Activated CD4-positive, alpha-beta T cell treated with anti-CD3 and anti-CD28 coated beads, Interleukin-2, amount 10 ng/mL, durations not matched to agents 7 days and 5 days (primary cell): ENCODE data around the gene WNT7B. TPM values are rescaled to one million over a fixed set of nuclear protein-coding genes. Genes with fewer than 3 reads are reported as not detected.

ENCODE experiments used
- CTCF ChIA-PET: fragments of 350-600 bp; sonication (Branson Sonifier 250); formaldehyde crosslinking; loops from one replicate; lab custom pipeline; 2021; ENCODE audit warnings: antibody characterized with exemption; lab: Charles Lee
- POLR2A ChIA-PET: fragments of 350-600 bp; sonication (Branson Sonifier 250); formaldehyde crosslinking; loops from one replicate; lab custom pipeline; 2021; ENCODE audit warnings: antibody characterized with exemption; lab: Charles Lee
- DNase-seq: peaks from one replicate; pipeline ENCODE4 v3.0.0-alpha.2; 2020
- H3K27ac Mint-ChIP-seq: one replicate; pipeline ENCODE4 v1.8.0; 2021; ENCODE audit warnings: mild to moderate bottlenecking, moderate library complexity, mixed read lengths
- H3K27me3 Mint-ChIP-seq: one replicate; pipeline ENCODE4 v1.8.0; 2021; ENCODE audit warnings: mixed read lengths
- H3K36me3 Mint-ChIP-seq: one replicate; pipeline ENCODE4 v1.8.0; 2021; ENCODE audit warnings: low read depth, mixed read lengths
- H3K4me1 Mint-ChIP-seq: one replicate; pipeline ENCODE4 v1.8.0; 2021; ENCODE audit warnings: mixed read lengths
- H3K4me3 Mint-ChIP-seq: one replicate; pipeline ENCODE4 v1.8.0; 2021; ENCODE audit warnings: mild to moderate bottlenecking, moderate library complexity, mixed read lengths
- H3K9me3 Mint-ChIP-seq: one replicate; pipeline ENCODE4 v1.8.0; 2021; ENCODE audit warnings: mixed read lengths
- total RNA-seq, 2 experiments: library from RNA; stranded (reverse); gene quantifications; one replicate each; pipeline ENCODE4 v1.2.3, GENCODE V29; 2021

WNT7B gene
- total RNA-seq, 2 experiments from 2014 or later: not detected

DNA sequence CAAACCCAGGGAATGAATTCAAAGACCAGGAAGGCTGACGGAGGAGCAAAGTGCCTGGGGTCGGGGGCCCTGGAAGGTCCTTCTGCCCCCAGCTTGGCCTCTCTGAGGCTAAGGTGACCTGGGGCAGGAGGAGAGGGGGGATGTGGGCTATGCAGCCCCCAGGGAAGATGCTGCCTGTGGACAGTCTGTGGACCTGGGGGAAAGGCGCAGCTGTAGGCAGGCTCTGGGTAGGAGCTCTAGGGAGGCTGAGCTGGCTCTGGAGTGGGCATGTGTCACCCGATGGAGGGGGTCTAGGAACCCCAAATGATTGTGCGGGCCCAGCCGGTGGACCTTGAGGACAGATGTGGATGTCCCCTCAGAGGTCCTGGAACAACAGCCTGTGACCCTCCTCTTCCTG, 42.8 kb downstream of the WNT7B start:
- POLR2A ChIA-PET: no interaction called here
- CTCF ChIA-PET: no interaction called here
- Mint-ChIP-seq H3K36me3 (no peaks in the 10 kb centered on the region), H3K4me3 (no peak overlapping the region), H3K27ac (no peak overlapping the region), H3K4me1 (no peaks in the 10 kb centered on the region), H3K9me3 (no peaks in the 10 kb centered on the region), H3K27me3 (peaks cover 3% of the 10 kb centered on the region)
- DNase-seq: no peak

DNA sequence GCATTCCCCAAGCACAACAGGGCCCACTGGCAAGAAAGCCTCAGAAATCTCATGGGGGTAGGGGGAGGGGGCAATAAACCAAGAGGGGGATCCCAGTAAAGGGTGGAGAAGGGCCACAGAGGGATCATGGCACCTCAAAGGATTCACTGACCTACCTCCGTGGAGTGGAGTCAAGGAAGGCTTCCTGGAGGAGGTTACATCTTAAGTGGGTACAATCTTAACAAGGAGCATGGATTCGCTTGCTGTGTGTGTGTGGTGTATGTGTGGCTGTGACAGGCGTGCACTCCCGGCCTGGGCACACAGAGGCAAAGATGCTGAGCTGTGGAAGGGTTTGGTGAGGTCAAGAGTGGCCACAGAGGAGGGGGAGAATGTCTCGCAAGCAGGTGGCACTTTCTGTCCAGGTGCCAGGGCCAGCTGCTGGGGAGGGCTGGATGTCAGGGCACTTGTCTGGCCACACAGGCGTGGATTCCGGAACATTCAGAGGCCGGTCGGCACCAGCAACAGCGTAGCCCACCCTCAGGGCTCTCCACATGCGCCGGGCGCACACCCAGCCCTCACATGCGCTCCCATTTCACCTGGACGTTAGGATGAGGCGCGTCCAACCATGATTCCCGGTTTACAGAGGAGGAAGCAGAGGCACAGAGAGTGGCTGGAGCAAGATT, 43.3 kb downstream of the WNT7B start:
- Mint-ChIP-seq H3K9me3 (no peaks in the 10 kb centered on the region), H3K4me3 (no peak overlapping the region), H3K36me3 (no peaks in the 10 kb centered on the region), H3K27me3 (peaks cover 3% of the 10 kb centered on the region), H3K4me1 (no peaks in the 10 kb centered on the region), H3K27ac (no peak overlapping the region)
- DNase-seq: no peak
- POLR2A ChIA-PET: no interaction called here
- CTCF ChIA-PET: no interaction called here

- H3K36me3 Mint-ChIP-seq: no peaks in the 10 kb centered on the region
- no peak overlapping the region for H3K4me3 Mint-ChIP-seq
- peaks cover 3% of the 10 kb centered on the region for H3K27me3 Mint-ChIP-seq
- H3K4me1 Mint-ChIP-seq: no peaks in the 10 kb centered on the region
- no peak for DNase-seq
- no peak overlapping the region for H3K27ac Mint-ChIP-seq
- ChIA-PET CTCF (no interaction called here), POLR2A (no interaction called here)
- no peaks in the 10 kb centered on the region for H3K9me3 Mint-ChIP-seq
Measured at GRCh38 chr22:45932071-45932470, 44.9 kb downstream of the WNT7B start.

DNA sequence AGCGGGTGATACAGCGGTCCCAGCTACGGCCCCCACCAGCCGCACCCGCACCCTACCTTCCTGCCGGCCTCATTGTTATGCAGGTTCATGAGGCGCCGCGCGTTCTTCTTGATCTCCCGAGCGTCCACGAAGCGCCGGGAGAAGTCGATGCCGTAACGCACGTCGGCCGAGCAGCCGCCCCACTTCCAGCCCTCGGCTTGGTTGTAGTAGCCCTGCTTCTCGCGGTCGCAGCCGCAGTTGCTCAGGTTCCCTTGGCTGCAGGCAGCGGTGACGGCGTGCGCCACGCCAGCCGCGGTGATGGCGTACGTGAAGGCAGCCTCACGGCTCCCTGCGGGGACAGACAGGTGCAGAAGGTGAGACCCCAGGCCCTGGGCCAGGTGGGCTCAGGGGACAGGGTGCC, 45.9 kb downstream of the WNT7B start:
- peaks cover 3% of the 10 kb centered on the region for H3K27me3 Mint-ChIP-seq
- H3K4me1 Mint-ChIP-seq: no peaks in the 10 kb centered on the region
- no peak overlapping the region for H3K27ac Mint-ChIP-seq
- ChIA-PET POLR2A (no interaction called here), CTCF (no interaction called here)
- no peak overlapping the region for H3K4me3 Mint-ChIP-seq
- H3K36me3 Mint-ChIP-seq: no peaks in the 10 kb centered on the region
- H3K9me3 Mint-ChIP-seq: no peaks in the 10 kb centered on the region
- no peak for DNase-seq

DNA sequence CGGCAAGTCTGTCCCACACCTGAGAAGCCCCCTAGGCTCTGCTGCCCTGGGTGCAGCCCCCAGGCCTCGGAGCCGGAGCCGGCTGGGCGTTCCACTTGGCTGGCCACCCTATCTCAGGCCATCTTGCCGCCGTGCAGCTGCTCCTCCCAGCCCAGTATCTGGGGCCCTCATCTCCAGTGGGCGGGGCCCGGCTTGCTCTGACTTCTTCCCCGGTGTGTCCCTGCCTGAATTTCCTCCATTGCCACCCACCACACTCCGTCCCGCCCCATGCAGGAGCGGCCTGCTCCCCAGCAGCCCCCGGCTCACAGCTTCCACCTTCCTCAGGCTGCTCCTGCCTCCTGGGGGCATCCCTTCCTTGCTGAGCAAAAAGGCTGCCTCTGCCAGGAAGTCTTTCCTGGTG, 46.6 kb downstream of the WNT7B start:
- POLR2A ChIA-PET: no interaction called here
- no peak overlapping the region for H3K4me3 Mint-ChIP-seq
- no peaks in the 10 kb centered on the region for H3K4me1 Mint-ChIP-seq
- no peaks in the 10 kb centered on the region for H3K9me3 Mint-ChIP-seq
- CTCF ChIA-PET: no interaction called here
- H3K36me3 Mint-ChIP-seq: no peaks in the 10 kb centered on the region
- DNase-seq: no peak
- no peak overlapping the region for H3K27ac Mint-ChIP-seq
- H3K27me3 Mint-ChIP-seq: peaks cover 1% of the 10 kb centered on the region

GRCh38 chr22:45929649-45930048, 47.3 kb downstream of the WNT7B start:
- no peaks in the 10 kb centered on the region for H3K9me3 Mint-ChIP-seq
- POLR2A ChIA-PET: no interaction called here
- no peaks in the 10 kb centered on the region for H3K27me3 Mint-ChIP-seq
- no peak overlapping the region for H3K4me3 Mint-ChIP-seq
- H3K36me3 Mint-ChIP-seq: no peaks in the 10 kb centered on the region
- CTCF ChIA-PET: no interaction called here
- H3K4me1 Mint-ChIP-seq: no peaks in the 10 kb centered on the region
- H3K27ac Mint-ChIP-seq: no peak overlapping the region
- DNase-seq: no peak

DNA sequence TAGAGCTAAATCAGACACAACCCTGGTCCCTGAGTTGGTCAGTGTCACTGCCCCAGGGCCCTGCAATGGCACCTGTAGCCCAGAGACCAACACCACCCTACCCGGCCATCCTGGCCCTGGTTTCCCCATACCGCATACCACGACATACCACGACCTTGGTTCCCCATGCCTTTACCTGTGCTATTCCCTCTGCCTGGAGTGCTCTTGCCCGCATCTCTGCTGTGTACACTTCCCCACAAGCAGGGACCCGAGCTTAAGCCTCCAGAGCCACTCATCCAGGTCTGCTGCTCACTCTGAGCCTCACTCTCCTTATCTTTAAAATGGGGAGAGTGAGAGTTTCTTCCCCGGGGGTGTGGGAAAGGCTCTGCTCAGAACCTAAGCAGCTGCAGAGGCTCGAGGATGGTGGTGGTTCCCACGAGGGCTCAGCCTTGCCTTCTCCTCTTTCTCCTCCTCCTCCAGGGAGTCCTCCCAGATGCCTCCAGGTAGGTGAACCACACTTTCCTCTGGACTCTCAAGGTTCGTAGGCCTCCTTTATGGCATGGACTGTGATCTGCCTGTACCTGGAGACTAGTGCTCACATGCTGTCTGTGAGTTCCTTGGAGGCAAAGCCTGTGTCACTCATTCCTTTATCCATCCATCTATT, 48.1 kb downstream of the WNT7B start:
- no peak overlapping the region for H3K27ac Mint-ChIP-seq
- no peaks in the 10 kb centered on the region for H3K27me3 Mint-ChIP-seq
- ChIA-PET POLR2A (no interaction called here), CTCF (interaction anchor here (0.5 kb wide), 1 partner anchor 116 kb away, joined by 4 read pairs; no protein-coding TSS in a partner anchor)
- no peaks in the 10 kb centered on the region for H3K4me1 Mint-ChIP-seq
- H3K9me3 Mint-ChIP-seq: no peaks in the 10 kb centered on the region
- no peak overlapping the region for H3K4me3 Mint-ChIP-seq
- H3K36me3 Mint-ChIP-seq: no peaks in the 10 kb centered on the region
- no peak for DNase-seq

- ChIA-PET POLR2A (no interaction called here), CTCF (no interaction called here)
- Mint-ChIP-seq H3K9me3 (no peaks in the 10 kb centered on the region), H3K4me1 (no peaks in the 10 kb centered on the region), H3K27ac (no peak overlapping the region), H3K36me3 (no peaks in the 10 kb centered on the region), H3K4me3 (no peak overlapping the region), H3K27me3 (no peaks in the 10 kb centered on the region)
- DNase-seq: no peak
Measured at GRCh38 chr22:45927059-45927458, 49.9 kb downstream of the WNT7B start.

DNA sequence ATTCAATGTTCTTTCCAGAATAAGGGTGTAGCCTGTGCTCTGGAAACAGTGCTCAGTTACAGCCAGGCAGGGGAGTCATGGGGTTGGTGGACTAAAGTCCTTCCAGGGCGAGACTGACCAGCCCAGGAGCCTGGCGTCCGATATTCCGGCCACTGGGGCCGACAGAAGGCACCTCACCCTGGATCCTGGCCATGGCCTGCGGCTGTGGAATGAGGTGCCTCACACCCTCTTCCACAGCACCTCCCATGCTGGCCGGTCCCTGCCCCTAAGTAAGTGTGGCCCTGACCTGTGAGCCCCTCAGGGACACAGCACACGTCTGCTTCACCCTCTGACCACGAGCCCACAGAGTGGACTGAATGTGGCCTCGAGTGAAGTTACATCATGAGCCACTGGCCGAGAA, 50.5 kb downstream of the WNT7B start:
- H3K27me3 Mint-ChIP-seq: no peaks in the 10 kb centered on the region
- H3K4me3 Mint-ChIP-seq: no peak overlapping the region
- H3K4me1 Mint-ChIP-seq: no peaks in the 10 kb centered on the region
- POLR2A ChIA-PET: no interaction called here
- H3K27ac Mint-ChIP-seq: no peak overlapping the region
- no peaks in the 10 kb centered on the region for H3K36me3 Mint-ChIP-seq
- DNase-seq: no peak
- CTCF ChIA-PET: interaction anchor here (1.2 kb wide), 1 partner anchor 21 kb away, joined by 3 read pairs; no protein-coding TSS in a partner anchor
- H3K9me3 Mint-ChIP-seq: no peaks in the 10 kb centered on the region

DNA sequence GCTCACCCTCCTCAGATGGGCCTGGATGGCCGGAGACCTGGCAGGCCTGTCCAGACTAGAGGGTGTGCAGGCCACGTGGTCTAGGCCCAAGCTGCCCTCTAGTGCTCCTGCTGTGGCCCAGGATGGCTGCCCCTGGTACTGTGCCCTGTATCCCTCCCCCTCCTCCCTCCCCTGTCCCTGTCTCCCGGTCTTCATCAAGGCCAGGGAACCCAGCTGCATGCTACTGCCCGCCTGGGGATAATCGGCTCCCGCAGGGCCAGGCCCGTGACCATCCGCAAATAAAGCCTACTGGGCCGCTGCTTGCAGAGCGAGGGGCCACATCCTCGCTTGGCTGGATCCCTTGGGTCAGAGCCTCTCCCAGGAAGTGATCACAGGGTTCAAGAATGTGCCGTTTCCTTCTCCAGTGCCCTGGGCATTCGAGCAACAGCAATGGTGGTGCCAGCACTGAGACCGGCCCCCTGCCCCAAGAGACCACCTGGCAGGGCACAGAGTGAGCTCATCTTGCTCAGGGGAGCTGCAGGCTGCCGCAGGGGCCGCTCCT, 51.1 kb downstream of the WNT7B start:
- Mint-ChIP-seq H3K27me3 (no peaks in the 10 kb centered on the region), H3K4me3 (no peak overlapping the region), H3K27ac (no peak overlapping the region), H3K4me1 (no peaks in the 10 kb centered on the region), H3K36me3 (no peaks in the 10 kb centered on the region), H3K9me3 (no peaks in the 10 kb centered on the region)
- ChIA-PET POLR2A (no interaction called here), CTCF (interaction anchor here (1.2 kb wide), 1 partner anchor 20 kb away, joined by 3 read pairs; no protein-coding TSS in a partner anchor)
- no peak for DNase-seq

DNA sequence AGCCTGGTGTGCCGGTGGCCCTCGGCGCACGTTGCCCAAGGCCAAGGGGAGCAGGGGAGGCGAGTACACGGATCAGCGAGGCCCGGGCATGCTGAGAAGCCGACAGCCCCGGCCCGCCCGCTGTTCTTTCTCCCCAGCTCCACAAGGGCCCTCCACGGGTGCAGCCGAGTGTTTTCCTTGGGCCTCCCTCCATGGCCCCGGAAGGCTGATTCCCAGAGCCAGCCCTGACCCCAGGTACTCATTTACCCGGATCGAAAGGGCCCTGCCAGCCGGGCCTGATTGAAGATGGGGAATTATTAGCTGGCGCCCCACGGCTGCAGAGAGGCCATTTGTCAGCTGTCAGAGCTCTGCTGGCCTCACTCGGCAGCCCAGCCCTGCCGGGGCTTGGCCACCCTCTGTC, 53.1 kb downstream of the WNT7B start:
- DNase-seq: no peak

DNA sequence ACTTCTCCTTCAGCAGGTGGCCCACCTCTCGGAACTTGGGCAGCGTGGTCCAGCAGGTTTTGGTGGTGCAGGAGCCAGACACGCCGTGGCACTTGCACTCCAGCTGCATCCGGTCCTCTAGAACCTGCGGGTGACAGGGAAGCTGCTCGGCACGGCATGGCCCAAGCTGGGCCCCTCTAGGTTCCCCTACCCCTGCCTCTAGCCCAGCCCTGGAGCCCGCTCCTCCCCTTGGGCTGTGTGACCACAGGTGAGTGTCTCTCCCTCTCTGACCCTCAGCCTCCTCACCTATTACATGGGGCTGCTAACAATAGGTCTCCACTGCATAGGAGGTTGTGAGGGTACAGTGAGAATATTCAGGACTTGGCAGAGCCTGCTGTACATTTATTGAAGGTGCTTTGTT, 53.8 kb downstream of the WNT7B start:
- Mint-ChIP-seq H3K4me3 (no peak overlapping the region), H3K36me3 (no peaks in the 10 kb centered on the region), H3K27me3 (no peaks in the 10 kb centered on the region), H3K27ac (no peak overlapping the region), H3K9me3 (no peaks in the 10 kb centered on the region), H3K4me1 (no peaks in the 10 kb centered on the region)
- ChIA-PET CTCF (interaction anchor here (1.2 kb wide), 1 partner anchor 8 kb away, joined by 3 read pairs; no protein-coding TSS in a partner anchor), POLR2A (no interaction called here)
- no peak for DNase-seq

More for the DNA sequence above, 53.1 kb downstream of the WNT7B start:
- no peaks in the 10 kb centered on the region for H3K27me3 Mint-ChIP-seq
- no peaks in the 10 kb centered on the region for H3K4me1 Mint-ChIP-seq
- ChIA-PET CTCF (interaction anchor here (1.2 kb wide), 1 partner anchor 9 kb away, joined by 3 read pairs; no protein-coding TSS in a partner anchor), POLR2A (no interaction called here)
- H3K27ac Mint-ChIP-seq: no peak overlapping the region
- no peak overlapping the region for H3K4me3 Mint-ChIP-seq
- no peaks in the 10 kb centered on the region for H3K36me3 Mint-ChIP-seq
- H3K9me3 Mint-ChIP-seq: no peaks in the 10 kb centered on the region

- H3K9me3 Mint-ChIP-seq: no peaks in the 10 kb centered on the region
- no peak overlapping the region for H3K4me3 Mint-ChIP-seq
- H3K27me3 Mint-ChIP-seq: no peaks in the 10 kb centered on the region
- H3K4me1 Mint-ChIP-seq: no peaks in the 10 kb centered on the region
- CTCF ChIA-PET: no interaction called here
- POLR2A ChIA-PET: no interaction called here
- H3K36me3 Mint-ChIP-seq: no peaks in the 10 kb centered on the region
- no peak for DNase-seq
- H3K27ac Mint-ChIP-seq: no peak overlapping the region
Measured at GRCh38 chr22:45922661-45923060, 54.3 kb downstream of the WNT7B start.
